HEK293 (cell line): ENCODE measurements around the gene ANO3.

Source experiments
- CTCF ChIA-PET: fragments of 350-600 bp; formaldehyde crosslinking; extraction: SDS; loops from one replicate; lab custom pipeline; 2021; ENCODE audit warnings: antibody characterized with exemption; lab: Yijun Ruan, JAX
- POLR2A ChIA-PET: fragments of 300-600 bp; formaldehyde crosslinking; extraction: SDS; loops from one replicate; lab custom pipeline; 2020; ENCODE audit warnings: antibody characterized with exemption, inconsistent platforms; lab: Yijun Ruan, JAX
- H3K27ac ChIP-seq: fragments of 200-500 bp; sonication (Bioruptor generic); 2 replicates; pipeline ENCODE4 v1.5.1; 2014; ENCODE audit warnings: low read depth, low read length, control low read depth, inconsistent platforms; ENCODE audit errors: extremely low read depth
- H3K36me3 ChIP-seq, 2 experiments: fragments of 200-500 bp in 1 of 2; sonication (Bioruptor generic) in 1 of 2; 1 replicate in 1 of 2; 2 replicates in 1 of 2; pipeline ENCODE4 v1.5.1; 2014 to 2017; ENCODE audit warnings: inconsistent platforms in 2 of 2, low read length in 2 of 2; ENCODE audit not compliant: control insufficient read depth in 2 of 2, insufficient read depth in 1 of 2
- H3K4me1 ChIP-seq: fragments of 200-500 bp; sonication (Bioruptor generic); 2 replicates; pipeline ENCODE4 v1.5.1; 2014; ENCODE audit warnings: mild to moderate bottlenecking, low read length, inconsistent platforms; ENCODE audit not compliant: control insufficient read depth, insufficient read depth
- H3K4me3 ChIP-seq: 2 replicates; pipeline ENCODE4 v1.5.1; 2011; ENCODE audit warnings: low read depth, mild to moderate bottlenecking, control low read depth, low read length, moderate library complexity
- H3K9me3 ChIP-seq: fragments of 200-500 bp; sonication (Bioruptor generic); 2 replicates; pipeline ENCODE4 v1.5.1; 2014; ENCODE audit warnings: low read depth, low read length, inconsistent platforms; ENCODE audit not compliant: control insufficient read depth, insufficient read depth
- ATF2 ChIP-seq: fragments of 450-650 bp; formaldehyde crosslinking; IDR thresholded peaks from 2 replicates; pipeline ENCODE4 v1.5.1; 2016; ENCODE audit warnings: missing biosample characterization, missing genetic modification characterization, low read depth
- KLF10 ChIP-seq: fragments of 450-650 bp; IDR thresholded peaks from 2 replicates; pipeline ENCODE4 v1.5.1; 2018; ENCODE audit warnings: missing biosample characterization, mild to moderate bottlenecking, missing genetic modification characterization
- KLF7 ChIP-seq: fragments of 450-650 bp; formaldehyde crosslinking; IDR thresholded peaks from 2 replicates; pipeline ENCODE4 v1.5.1; 2016; ENCODE audit warnings: missing biosample characterization, missing genetic modification characterization, borderline replicate concordance
- TCF7L2 ChIP-seq: IDR thresholded peaks from 2 replicates; pipeline ENCODE4 v1.6.1; 2011; ENCODE audit warnings: low read depth, mild to moderate bottlenecking, inconsistent platforms, low read length, moderate library complexity, borderline replicate concordance
- ZBTB49 ChIP-seq: fragments of 450-650 bp; formaldehyde crosslinking; IDR thresholded peaks from 2 replicates; pipeline ENCODE4 v1.5.1; 2016; ENCODE audit warnings: missing biosample characterization, missing genetic modification characterization, low read depth
- ZFP69B ChIP-seq: fragments of 450-650 bp; formaldehyde crosslinking; IDR thresholded peaks from 2 replicates; pipeline ENCODE4 v1.5.1; 2016; ENCODE audit warnings: missing biosample characterization, missing genetic modification characterization
- ZNF169 ChIP-seq: fragments of 450-650 bp; formaldehyde crosslinking; IDR thresholded peaks from 2 replicates; pipeline ENCODE4 v1.5.1; 2016; ENCODE audit warnings: missing biosample characterization, missing genetic modification characterization
- ZNF19 ChIP-seq: fragments of 450-650 bp; formaldehyde crosslinking; IDR thresholded peaks from 2 replicates; pipeline ENCODE4; 2016; ENCODE audit warnings: missing biosample characterization, missing genetic modification characterization, low read depth
- ZNF211 ChIP-seq: fragments of 450-650 bp; formaldehyde crosslinking; IDR thresholded peaks from 2 replicates; pipeline ENCODE4 v1.5.1; 2016; ENCODE audit warnings: low read depth, missing biosample characterization, missing genetic modification characterization
- ZNF221 ChIP-seq: fragments of 450-650 bp; formaldehyde crosslinking; IDR thresholded peaks from 2 replicates; pipeline ENCODE4 v1.5.1; 2017; ENCODE audit warnings: missing biosample characterization, missing genetic modification characterization, borderline replicate concordance
- ZNF248 ChIP-seq: fragments of 450-650 bp; formaldehyde crosslinking; IDR thresholded peaks from 2 replicates; pipeline ENCODE4 v1.5.1; 2017; ENCODE audit warnings: missing biosample characterization, missing genetic modification characterization
- ZNF513 ChIP-seq: fragments of 450-650 bp; IDR thresholded peaks from 2 replicates; pipeline ENCODE4 v1.5.1; 2018; ENCODE audit warnings: missing biosample characterization, missing genetic modification characterization
- ZNF549 ChIP-seq: fragments of 450-650 bp; IDR thresholded peaks from 2 replicates; pipeline ENCODE4 v1.5.1; 2018; ENCODE audit warnings: missing biosample characterization, missing genetic modification characterization, mild to moderate bottlenecking, inconsistent platforms, moderate library complexity
- ZNF561 ChIP-seq: fragments of 450-650 bp; IDR thresholded peaks from 2 replicates; pipeline ENCODE4 v1.5.1; 2018; ENCODE audit warnings: missing biosample characterization, missing genetic modification characterization, borderline replicate concordance
- ZNF571 ChIP-seq: fragments of 450-650 bp; formaldehyde crosslinking; IDR thresholded peaks from 2 replicates; pipeline ENCODE4 v1.5.0; 2017; ENCODE audit warnings: missing biosample characterization, missing genetic modification characterization
- ZNF629 ChIP-seq: fragments of 450-650 bp; formaldehyde crosslinking; IDR thresholded peaks from 2 replicates; pipeline ENCODE4 v1.5.1; 2017; ENCODE audit warnings: missing biosample characterization, missing genetic modification characterization
- TF ChIP-seq, protein P1 (sequence below): fragments of 450-650 bp; formaldehyde crosslinking; IDR thresholded peaks from 2 replicates; pipeline ENCODE4 v1.5.1; 2016; ENCODE audit warnings: missing biosample characterization, missing genetic modification characterization, borderline replicate concordance
- TF ChIP-seq, protein P2 (sequence below): fragments of 450-650 bp; formaldehyde crosslinking; IDR thresholded peaks from 2 replicates; pipeline ENCODE4 v1.5.1; 2016; ENCODE audit warnings: missing biosample characterization, missing genetic modification characterization, borderline replicate concordance

ANO3 gene

DNA sequence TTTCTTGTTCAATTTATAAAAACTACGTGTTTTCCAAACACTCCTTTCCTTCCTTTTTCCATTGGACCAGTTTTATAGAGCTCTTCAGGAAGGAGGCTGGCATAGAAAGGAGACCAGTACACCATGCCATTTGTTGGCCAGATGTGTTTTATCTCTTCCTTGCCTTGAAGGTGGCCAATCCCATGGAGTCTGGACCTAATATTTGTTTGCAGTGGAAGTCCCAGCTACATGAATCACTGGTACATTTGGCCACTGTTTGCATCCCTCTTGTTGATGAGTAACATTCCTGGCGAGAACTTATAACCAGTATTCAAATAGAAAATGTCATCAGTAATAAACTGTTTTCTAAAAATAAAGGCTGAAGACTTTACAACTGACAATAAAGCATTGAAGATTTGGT, 110.2 kb downstream of the ANO3 start:
- POLR2A ChIA-PET, result no interaction called here
- Histone ChIP-seq H3K27ac (no peak overlapping the region), H3K36me3 (no peaks in the 10 kb centered on the region), H3K4me1 (no peaks in the 10 kb centered on the region), H3K9me3 (no peaks in the 10 kb centered on the region), H3K4me3 (no peak overlapping the region)
- CTCF ChIA-PET, result interaction anchor here (0.6 kb wide), 1 partner anchor 136 kb away, joined by 3 read pairs; no protein-coding TSS in a partner anchor
- TF ChIP-seq ZNF629 (tag by site-specific recombination) (no peak), ZNF513 (tag by site-specific recombination) (no peak), ZNF19 (tag by site-specific recombination) (no peak), ZNF211 (no peak), KLF7 (no peak), ZNF571 (tag by site-specific recombination) (no peak), TCF7L2 (no peak), ZNF221 (tag by site-specific recombination) (no peak), ZNF561 (no peak), ZFP69B (tag by site-specific recombination) (no peak), ZNF549 (tag by site-specific recombination) (no peak), KLF10 (tag by site-specific recombination) (no peak), ZNF248 (tag by site-specific recombination) (no peak), ZNF169 (tag by site-specific recombination) (no peak), ZBTB49 (tag by site-specific recombination) (no peak), ATF2 (tag by site-specific recombination) (no peak)
- TF ChIP-seq, protein P1, sequence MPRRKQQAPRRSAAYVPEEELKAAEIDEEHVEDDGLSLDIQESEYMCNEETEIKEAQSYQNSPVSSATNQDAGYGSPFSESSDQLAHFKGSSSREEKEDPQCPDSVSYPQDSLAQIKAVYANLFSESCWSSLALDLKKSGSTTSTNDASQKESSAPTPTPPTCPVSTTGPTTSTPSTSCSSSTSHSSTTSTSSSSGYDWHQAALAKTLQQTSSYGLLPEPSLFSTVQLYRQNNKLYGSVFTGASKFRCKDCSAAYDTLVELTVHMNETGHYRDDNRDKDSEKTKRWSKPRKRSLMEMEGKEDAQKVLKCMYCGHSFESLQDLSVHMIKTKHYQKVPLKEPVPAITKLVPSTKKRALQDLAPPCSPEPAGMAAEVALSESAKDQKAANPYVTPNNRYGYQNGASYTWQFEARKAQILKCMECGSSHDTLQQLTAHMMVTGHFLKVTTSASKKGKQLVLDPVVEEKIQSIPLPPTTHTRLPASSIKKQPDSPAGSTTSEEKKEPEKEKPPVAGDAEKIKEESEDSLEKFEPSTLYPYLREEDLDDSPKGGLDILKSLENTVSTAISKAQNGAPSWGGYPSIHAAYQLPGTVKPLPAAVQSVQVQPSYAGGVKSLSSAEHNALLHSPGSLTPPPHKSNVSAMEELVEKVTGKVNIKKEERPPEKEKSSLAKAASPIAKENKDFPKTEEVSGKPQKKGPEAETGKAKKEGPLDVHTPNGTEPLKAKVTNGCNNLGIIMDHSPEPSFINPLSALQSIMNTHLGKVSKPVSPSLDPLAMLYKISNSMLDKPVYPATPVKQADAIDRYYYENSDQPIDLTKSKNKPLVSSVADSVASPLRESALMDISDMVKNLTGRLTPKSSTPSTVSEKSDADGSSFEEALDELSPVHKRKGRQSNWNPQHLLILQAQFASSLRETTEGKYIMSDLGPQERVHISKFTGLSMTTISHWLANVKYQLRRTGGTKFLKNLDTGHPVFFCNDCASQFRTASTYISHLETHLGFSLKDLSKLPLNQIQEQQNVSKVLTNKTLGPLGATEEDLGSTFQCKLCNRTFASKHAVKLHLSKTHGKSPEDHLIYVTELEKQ, result no peak
- TF ChIP-seq, protein P2, sequence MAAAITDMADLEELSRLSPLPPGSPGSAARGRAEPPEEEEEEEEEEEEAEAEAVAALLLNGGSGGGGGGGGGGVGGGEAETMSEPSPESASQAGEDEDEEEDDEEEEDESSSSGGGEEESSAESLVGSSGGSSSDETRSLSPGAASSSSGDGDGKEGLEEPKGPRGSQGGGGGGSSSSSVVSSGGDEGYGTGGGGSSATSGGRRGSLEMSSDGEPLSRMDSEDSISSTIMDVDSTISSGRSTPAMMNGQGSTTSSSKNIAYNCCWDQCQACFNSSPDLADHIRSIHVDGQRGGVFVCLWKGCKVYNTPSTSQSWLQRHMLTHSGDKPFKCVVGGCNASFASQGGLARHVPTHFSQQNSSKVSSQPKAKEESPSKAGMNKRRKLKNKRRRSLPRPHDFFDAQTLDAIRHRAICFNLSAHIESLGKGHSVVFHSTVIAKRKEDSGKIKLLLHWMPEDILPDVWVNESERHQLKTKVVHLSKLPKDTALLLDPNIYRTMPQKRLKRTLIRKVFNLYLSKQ (tag by site-specific recombination), result no peak
